Prostate gland (tissue), 2 donors: ENCODE data around the gene NUAK1.

ENCODE experiments used
- POLR2A ChIP-seq: fragments of 450-650 bp; IDR thresholded peaks from one replicate; pipeline ENCODE4 v1.6.1; 2016; ENCODE audit warnings: antibody characterized with exemption, mild to moderate bottlenecking
- POLR2AphosphoS5 ChIP-seq: sonication (generic); formaldehyde crosslinking; IDR thresholded peaks from one replicate; pipeline ENCODE4 v1.6.1; 2017; ENCODE audit warnings: antibody characterized with exemption
- TF ChIP-seq, protein P1 (sequence below), 4 experiments: fragments of 200-600 bp in 2 of 4; fragments of 450-650 bp in 2 of 4; sonication (generic) in 2 of 4; IDR thresholded peaks; 1 replicate in 3 of 4; 2 replicates in 1 of 4; pipeline ENCODE4 v1.5.1; 2016 to 2019; ENCODE audit warnings: antibody characterized with exemption in 4 of 4, mild to moderate bottlenecking in 2 of 4, moderate library complexity in 2 of 4

GRCh38 chr12:106037524-106038298, 101.0 kb downstream of the NUAK1 start:
- no peak for TF ChIP-seq POLR2AphosphoS5
- TF ChIP-seq, protein P1, sequence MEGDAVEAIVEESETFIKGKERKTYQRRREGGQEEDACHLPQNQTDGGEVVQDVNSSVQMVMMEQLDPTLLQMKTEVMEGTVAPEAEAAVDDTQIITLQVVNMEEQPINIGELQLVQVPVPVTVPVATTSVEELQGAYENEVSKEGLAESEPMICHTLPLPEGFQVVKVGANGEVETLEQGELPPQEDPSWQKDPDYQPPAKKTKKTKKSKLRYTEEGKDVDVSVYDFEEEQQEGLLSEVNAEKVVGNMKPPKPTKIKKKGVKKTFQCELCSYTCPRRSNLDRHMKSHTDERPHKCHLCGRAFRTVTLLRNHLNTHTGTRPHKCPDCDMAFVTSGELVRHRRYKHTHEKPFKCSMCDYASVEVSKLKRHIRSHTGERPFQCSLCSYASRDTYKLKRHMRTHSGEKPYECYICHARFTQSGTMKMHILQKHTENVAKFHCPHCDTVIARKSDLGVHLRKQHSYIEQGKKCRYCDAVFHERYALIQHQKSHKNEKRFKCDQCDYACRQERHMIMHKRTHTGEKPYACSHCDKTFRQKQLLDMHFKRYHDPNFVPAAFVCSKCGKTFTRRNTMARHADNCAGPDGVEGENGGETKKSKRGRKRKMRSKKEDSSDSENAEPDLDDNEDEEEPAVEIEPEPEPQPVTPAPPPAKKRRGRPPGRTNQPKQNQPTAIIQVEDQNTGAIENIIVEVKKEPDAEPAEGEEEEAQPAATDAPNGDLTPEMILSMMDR (IDR thresholded peaks at IDR 0.05) = no peak
- no peak for TF ChIP-seq POLR2A
